ENCODE data around the gene KYAT1.

Gene KYAT1

DNA sequence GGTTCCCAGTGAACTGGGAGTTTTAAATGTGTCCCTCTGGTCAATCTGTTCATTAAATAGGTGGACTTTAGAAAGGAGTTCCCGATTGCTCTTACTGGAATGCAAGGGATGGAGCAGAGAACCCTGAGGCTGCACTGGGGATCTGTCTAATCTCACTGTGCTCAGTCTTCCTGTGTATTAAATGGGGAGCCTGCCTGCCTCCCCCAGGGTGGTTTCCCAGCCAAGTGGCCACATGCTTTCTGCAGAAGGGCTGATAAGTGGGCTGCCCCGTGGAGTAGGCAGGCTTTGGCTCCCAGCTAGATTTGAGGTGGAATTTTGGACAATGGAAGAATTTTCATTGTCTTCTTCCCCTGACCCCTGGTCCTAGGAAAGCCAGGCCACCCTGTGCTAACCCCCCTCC, 25.0 kb upstream of the KYAT1 start:
- Histone ChIP-seq H3K4me3 (ENCODE audit: low read depth, low read length) (no peak overlapping the region), H3K4me1 (ENCODE audit: control insufficient read depth, insufficient read depth, low read length) (peaks cover 8% of the 10 kb centered on the region), H3K27ac (ENCODE audit: low read depth, low read length) (no peak overlapping the region), H3K9ac (ENCODE audit: low read depth, low read length) (no peak overlapping the region), H3K9me3 (ENCODE audit: control insufficient read depth, insufficient read depth, low read length) (no peaks in the 10 kb centered on the region), H3K36me3 (ENCODE audit: control insufficient read depth, insufficient read depth, low read length) (peaks cover 55% of the 10 kb centered on the region), H3K27me3 (ENCODE audit: control insufficient read depth, insufficient read depth, low read length) (no peaks in the 10 kb centered on the region)

DNA sequence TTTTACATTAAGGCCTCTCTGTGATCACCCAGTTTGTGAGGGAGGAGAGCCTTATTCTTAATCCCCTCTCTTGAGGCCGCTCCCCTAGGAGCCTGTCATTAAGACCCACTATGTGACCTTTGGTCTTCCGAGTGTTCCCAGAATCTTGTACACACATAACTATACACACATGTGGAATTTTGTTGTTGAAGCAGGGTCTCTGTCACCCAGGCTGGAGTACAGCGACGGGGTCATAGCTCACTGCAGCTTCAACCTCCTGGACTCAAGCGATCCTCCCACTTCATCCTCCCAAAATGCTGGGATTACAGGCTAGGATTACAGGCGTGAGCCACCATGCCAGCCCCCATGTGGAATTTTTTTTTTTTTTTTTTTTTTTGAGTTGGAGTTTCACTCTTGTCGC, 24.2 kb upstream of the KYAT1 start:
- no peaks in the 10 kb centered on the region for H3K27me3 ChIP-seq (ENCODE audit: control insufficient read depth, insufficient read depth, low read length)
- no peak overlapping the region for H3K9ac ChIP-seq (ENCODE audit: low read depth, low read length)
- peaks cover under 1% of the 10 kb centered on the region for H3K4me1 ChIP-seq (ENCODE audit: control insufficient read depth, insufficient read depth, low read length)
- peaks cover 55% of the 10 kb centered on the region for H3K36me3 ChIP-seq (ENCODE audit: control insufficient read depth, insufficient read depth, low read length)
- H3K27ac ChIP-seq (ENCODE audit: low read depth, low read length) = no peak overlapping the region
- no peak overlapping the region for H3K4me3 ChIP-seq (ENCODE audit: low read depth, low read length)
- H3K9me3 ChIP-seq (ENCODE audit: control insufficient read depth, insufficient read depth, low read length) = no peaks in the 10 kb centered on the region

- H3K9ac ChIP-seq (ENCODE audit: low read depth, low read length) = no peak overlapping the region
- H3K27ac ChIP-seq (ENCODE audit: low read depth, low read length) = no peak overlapping the region
- no peaks in the 10 kb centered on the region for H3K9me3 ChIP-seq (ENCODE audit: control insufficient read depth, insufficient read depth, low read length)
- H3K4me3 ChIP-seq (ENCODE audit: low read depth, low read length) = no peak overlapping the region
- H3K36me3 ChIP-seq (ENCODE audit: control insufficient read depth, insufficient read depth, low read length) = peaks cover 44% of the 10 kb centered on the region
- no peaks in the 10 kb centered on the region for H3K4me1 ChIP-seq (ENCODE audit: control insufficient read depth, insufficient read depth, low read length)
- H3K27me3 ChIP-seq (ENCODE audit: control insufficient read depth, insufficient read depth, low read length) = no peaks in the 10 kb centered on the region
Measured at GRCh38 chr9:128903871-128904620, 22.3 kb upstream of the KYAT1 start.

DNA sequence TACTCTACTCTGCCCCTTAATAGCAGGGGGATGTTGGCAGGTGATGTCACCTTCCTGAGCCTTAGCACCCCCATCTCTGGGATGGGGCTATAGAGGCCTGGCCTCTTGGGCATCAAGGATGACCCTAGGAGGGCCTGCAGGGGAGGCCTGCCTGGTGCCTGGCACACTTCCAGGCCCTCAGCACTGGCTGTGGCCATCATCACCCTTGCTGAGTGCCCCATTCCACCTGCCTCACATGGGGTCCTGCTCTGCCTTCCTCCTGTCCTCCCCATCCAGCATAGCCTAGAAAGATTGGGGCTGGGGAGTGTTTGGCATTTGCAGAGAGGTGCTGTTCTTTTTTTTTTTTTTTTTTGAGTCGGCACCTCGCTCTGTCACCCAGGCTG, 21.3 kb upstream of the KYAT1 start:
- Histone ChIP-seq H3K9me3 (ENCODE audit: control insufficient read depth, insufficient read depth, low read length) (no peaks in the 10 kb centered on the region), H3K36me3 (ENCODE audit: control insufficient read depth, insufficient read depth, low read length) (peaks cover 43% of the 10 kb centered on the region), H3K4me3 (ENCODE audit: low read depth, low read length) (no peak overlapping the region), H3K27me3 (ENCODE audit: control insufficient read depth, insufficient read depth, low read length) (no peaks in the 10 kb centered on the region), H3K9ac (ENCODE audit: low read depth, low read length) (no peak overlapping the region), H3K4me1 (ENCODE audit: control insufficient read depth, insufficient read depth, low read length) (no peaks in the 10 kb centered on the region), H3K27ac (ENCODE audit: low read depth, low read length) (no peak overlapping the region)

DNA sequence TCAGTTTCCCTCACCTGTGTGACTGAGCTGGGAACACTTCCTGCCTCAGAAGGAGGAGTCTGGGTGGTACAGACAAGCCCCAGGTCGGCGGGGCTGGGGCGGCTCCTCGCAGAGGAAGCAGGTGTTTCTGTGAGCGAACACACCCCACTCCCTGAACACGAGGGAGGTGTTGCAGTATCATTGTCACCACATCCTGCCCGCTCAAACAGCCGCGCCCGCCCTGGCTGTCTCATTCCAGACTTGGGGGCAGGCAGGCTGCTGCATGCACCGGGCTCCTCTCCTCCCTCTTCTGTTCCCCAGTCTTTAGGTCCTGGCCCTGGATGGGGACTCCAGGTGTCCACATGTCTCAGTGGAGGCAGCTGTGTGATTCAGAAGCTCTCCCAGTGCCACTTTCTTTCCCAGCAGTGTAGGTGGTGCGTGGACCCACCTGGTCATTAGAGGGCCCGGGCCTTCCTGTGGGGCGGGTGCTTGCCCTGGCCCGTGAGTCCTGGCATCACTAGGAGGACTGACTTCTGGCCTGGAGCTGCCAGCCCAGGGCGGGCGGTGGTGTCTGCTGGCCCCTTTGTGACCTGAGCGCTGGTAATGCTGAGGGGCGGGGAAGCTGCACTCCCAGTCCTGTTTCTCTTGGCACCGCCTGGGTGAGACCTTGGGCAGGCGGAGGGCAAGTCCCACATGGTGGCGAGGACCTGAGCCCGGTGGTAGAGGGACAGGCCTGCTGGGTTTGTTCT, 20.8 kb upstream of the KYAT1 start:
- Histone ChIP-seq H3K27ac (ENCODE audit: low read depth, low read length) (no peak overlapping the region), H3K4me3 (ENCODE audit: low read depth, low read length) (no peak overlapping the region), H3K4me1 (ENCODE audit: control insufficient read depth, insufficient read depth, low read length) (no peaks in the 10 kb centered on the region), H3K9me3 (ENCODE audit: control insufficient read depth, insufficient read depth, low read length) (no peaks in the 10 kb centered on the region), H3K27me3 (ENCODE audit: control insufficient read depth, insufficient read depth, low read length) (no peaks in the 10 kb centered on the region), H3K9ac (ENCODE audit: low read depth, low read length) (no peak overlapping the region), H3K36me3 (ENCODE audit: control insufficient read depth, insufficient read depth, low read length) (peaks cover 42% of the 10 kb centered on the region)

DNA sequence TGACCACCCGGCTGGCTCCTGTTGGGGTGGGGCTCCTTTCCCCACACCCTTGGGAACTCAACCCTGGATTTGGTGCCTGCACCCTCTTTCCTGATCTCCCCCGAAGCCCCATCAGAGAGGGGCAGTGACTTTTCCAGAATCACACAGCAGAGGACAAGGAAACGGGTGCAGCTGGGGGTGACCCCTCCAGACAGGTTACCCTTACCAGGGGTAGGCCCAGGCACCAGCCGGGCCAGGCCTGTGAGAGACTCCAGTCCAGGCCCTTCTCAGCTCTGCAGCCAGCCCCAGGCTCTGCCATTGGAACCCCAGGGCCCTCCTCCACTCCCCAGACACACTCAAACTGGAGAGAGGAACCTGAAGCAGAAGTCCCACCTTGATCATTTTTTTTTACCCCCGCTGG, 20.1 kb upstream of the KYAT1 start:
- Histone ChIP-seq H3K4me3 (ENCODE audit: low read depth, low read length) (no peak overlapping the region), H3K9me3 (ENCODE audit: control insufficient read depth, insufficient read depth, low read length) (no peaks in the 10 kb centered on the region), H3K4me1 (ENCODE audit: control insufficient read depth, insufficient read depth, low read length) (no peaks in the 10 kb centered on the region), H3K9ac (ENCODE audit: low read depth, low read length) (no peak overlapping the region), H3K36me3 (ENCODE audit: control insufficient read depth, insufficient read depth, low read length) (peaks cover 42% of the 10 kb centered on the region), H3K27me3 (ENCODE audit: control insufficient read depth, insufficient read depth, low read length) (no peaks in the 10 kb centered on the region), H3K27ac (ENCODE audit: low read depth, low read length) (no peak overlapping the region)

DNA sequence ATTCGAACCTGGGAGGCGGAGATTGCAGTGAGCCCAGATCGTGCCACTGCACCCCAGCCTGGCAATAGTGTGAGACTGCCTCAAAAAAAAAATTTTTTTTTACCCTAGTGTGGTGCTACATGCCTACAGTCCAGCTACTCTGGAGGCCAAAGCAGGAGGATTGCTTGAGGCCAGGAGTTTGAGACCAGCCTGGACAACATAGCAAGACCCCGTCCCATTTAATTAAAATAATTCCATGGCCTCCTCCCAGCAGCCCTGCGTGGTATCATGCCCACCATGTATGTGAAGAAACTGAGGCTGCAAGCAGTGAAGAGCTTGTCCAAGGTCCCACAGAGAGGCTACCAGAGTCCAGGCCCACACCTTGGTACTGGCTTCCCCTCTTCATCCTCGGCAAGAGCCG, 19.6 kb upstream of the KYAT1 start:
- H3K27me3 ChIP-seq (ENCODE audit: control insufficient read depth, insufficient read depth, low read length) = no peaks in the 10 kb centered on the region
- no peak overlapping the region for H3K27ac ChIP-seq (ENCODE audit: low read depth, low read length)
- H3K9ac ChIP-seq (ENCODE audit: low read depth, low read length) = no peak overlapping the region
- no peak overlapping the region for H3K4me3 ChIP-seq (ENCODE audit: low read depth, low read length)
- peaks cover 42% of the 10 kb centered on the region for H3K36me3 ChIP-seq (ENCODE audit: control insufficient read depth, insufficient read depth, low read length)
- no peaks in the 10 kb centered on the region for H3K4me1 ChIP-seq (ENCODE audit: control insufficient read depth, insufficient read depth, low read length)
- H3K9me3 ChIP-seq (ENCODE audit: control insufficient read depth, insufficient read depth, low read length) = no peaks in the 10 kb centered on the region

- no peaks in the 10 kb centered on the region for H3K27me3 ChIP-seq (ENCODE audit: control insufficient read depth, insufficient read depth, low read length)
- no peak overlapping the region for H3K27ac ChIP-seq (ENCODE audit: low read depth, low read length)
- H3K4me1 ChIP-seq (ENCODE audit: control insufficient read depth, insufficient read depth, low read length) = peaks cover 12% of the 10 kb centered on the region
Measured at GRCh38 chr9:128899566-128900322, 18.0 kb upstream of the KYAT1 start.

GRCh38 chr9:128898845-128899565, 17.3 kb upstream of the KYAT1 start:
- H3K9me3 ChIP-seq (ENCODE audit: control insufficient read depth, insufficient read depth, low read length) = no peaks in the 10 kb centered on the region
- peaks cover 12% of the 10 kb centered on the region for H3K4me1 ChIP-seq (ENCODE audit: control insufficient read depth, insufficient read depth, low read length)
- H3K27ac ChIP-seq (ENCODE audit: low read depth, low read length) = no peak overlapping the region
- no peaks in the 10 kb centered on the region for H3K27me3 ChIP-seq (ENCODE audit: control insufficient read depth, insufficient read depth, low read length)
- no peak overlapping the region for H3K9ac ChIP-seq (ENCODE audit: low read depth, low read length)
- H3K4me3 ChIP-seq (ENCODE audit: low read depth, low read length) = no peak overlapping the region
- H3K36me3 ChIP-seq (ENCODE audit: control insufficient read depth, insufficient read depth, low read length) = peaks cover 60% of the 10 kb centered on the region

More at GRCh38 chr9:128899566-128900322, 18.0 kb upstream of the KYAT1 start:
- Histone ChIP-seq H3K4me3 (ENCODE audit: low read depth, low read length) (no peak overlapping the region), H3K9me3 (ENCODE audit: control insufficient read depth, insufficient read depth, low read length) (no peaks in the 10 kb centered on the region), H3K36me3 (ENCODE audit: control insufficient read depth, insufficient read depth, low read length) (peaks cover 59% of the 10 kb centered on the region), H3K9ac (ENCODE audit: low read depth, low read length) (no peak overlapping the region)

- no peaks in the 10 kb centered on the region for H3K27me3 ChIP-seq (ENCODE audit: control insufficient read depth, insufficient read depth, low read length)
- peaks cover 12% of the 10 kb centered on the region for H3K4me1 ChIP-seq (ENCODE audit: control insufficient read depth, insufficient read depth, low read length)
- H3K36me3 ChIP-seq (ENCODE audit: control insufficient read depth, insufficient read depth, low read length) = peaks cover 66% of the 10 kb centered on the region
- no peak overlapping the region for H3K4me3 ChIP-seq (ENCODE audit: low read depth, low read length)
- no peaks in the 10 kb centered on the region for H3K9me3 ChIP-seq (ENCODE audit: control insufficient read depth, insufficient read depth, low read length)
- H3K9ac ChIP-seq (ENCODE audit: low read depth, low read length) = no peak overlapping the region
- H3K27ac ChIP-seq (ENCODE audit: low read depth, low read length) = no peak overlapping the region
Measured at GRCh38 chr9:128898382-128898781, 16.6 kb upstream of the KYAT1 start.
